HL-60 (cell line): ENCODE data around the gene KLHL25.

Source experiments
- POLR2AphosphoS5 ChIP-seq: IDR thresholded peaks from 2 replicates; pipeline ENCODE4 v1.6.1; 2012; ENCODE audit warnings: low read depth
- TF ChIP-seq, protein P1 (sequence below): IDR thresholded peaks from one replicate; pipeline ENCODE4 v1.5.1; 2011; ENCODE audit warnings: low read length, control low read depth, inconsistent platforms; ENCODE audit not compliant: insufficient read depth

GRCh38 chr15:85745023-85745422, 49.7 kb downstream of the KLHL25 start:
- TF ChIP-seq, protein P1, sequence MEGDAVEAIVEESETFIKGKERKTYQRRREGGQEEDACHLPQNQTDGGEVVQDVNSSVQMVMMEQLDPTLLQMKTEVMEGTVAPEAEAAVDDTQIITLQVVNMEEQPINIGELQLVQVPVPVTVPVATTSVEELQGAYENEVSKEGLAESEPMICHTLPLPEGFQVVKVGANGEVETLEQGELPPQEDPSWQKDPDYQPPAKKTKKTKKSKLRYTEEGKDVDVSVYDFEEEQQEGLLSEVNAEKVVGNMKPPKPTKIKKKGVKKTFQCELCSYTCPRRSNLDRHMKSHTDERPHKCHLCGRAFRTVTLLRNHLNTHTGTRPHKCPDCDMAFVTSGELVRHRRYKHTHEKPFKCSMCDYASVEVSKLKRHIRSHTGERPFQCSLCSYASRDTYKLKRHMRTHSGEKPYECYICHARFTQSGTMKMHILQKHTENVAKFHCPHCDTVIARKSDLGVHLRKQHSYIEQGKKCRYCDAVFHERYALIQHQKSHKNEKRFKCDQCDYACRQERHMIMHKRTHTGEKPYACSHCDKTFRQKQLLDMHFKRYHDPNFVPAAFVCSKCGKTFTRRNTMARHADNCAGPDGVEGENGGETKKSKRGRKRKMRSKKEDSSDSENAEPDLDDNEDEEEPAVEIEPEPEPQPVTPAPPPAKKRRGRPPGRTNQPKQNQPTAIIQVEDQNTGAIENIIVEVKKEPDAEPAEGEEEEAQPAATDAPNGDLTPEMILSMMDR, result no peak
- no peak for TF ChIP-seq POLR2AphosphoS5
